Cardiac fibroblast (primary cell): ENCODE results near the gene RBMS3.

Experiments
- DNase-seq, 2 donors: peaks; one replicate each; pipeline versions ENCODE4 v3.0.0 to v3.0.0-alpha.2; 2010; ENCODE audit warnings: low read depth in 2 of 2
- H3K4me3 ChIP-seq, 2 donors: replicated peaks in 1 of 2; 1 replicate in 1 of 2; 2 replicates in 1 of 2; pipeline ENCODE4 v1.5.1; 2011; ENCODE audit warnings: low read depth in 2 of 2, low read length in 2 of 2, mild to moderate bottlenecking in 2 of 2, moderate library complexity in 1 of 2
- CTCF ChIP-seq: IDR thresholded peaks from one replicate; pipeline ENCODE4 v1.5.1; 2011; ENCODE audit warnings: low read depth, mild to moderate bottlenecking, low read length, inconsistent platforms

Gene RBMS3

GRCh38 chr3:30017901-30018300, 737.0 kb downstream of the RBMS3 start:
- peak in 1 of 2 donors; percentile 19 for DNase-seq
- no peak for TF ChIP-seq CTCF
- H3K4me3 ChIP-seq: no peak overlapping the region

- no peak for TF ChIP-seq CTCF
- no peak overlapping the region for H3K4me3 ChIP-seq
- no peak for DNase-seq
Measured at GRCh38 chr3:30020380-30020779, 739.5 kb downstream of the RBMS3 start.

- DNase-seq: no peak
- H3K4me3 ChIP-seq: no peak overlapping the region
- no peak for TF ChIP-seq CTCF
Measured at GRCh38 chr3:30024466-30024865, 743.6 kb downstream of the RBMS3 start.

- DNase-seq: no peak
- TF ChIP-seq CTCF: no peak
- no peak overlapping the region for H3K4me3 ChIP-seq
Measured at GRCh38 chr3:30026851-30027250, 746.0 kb downstream of the RBMS3 start.

GRCh38 chr3:30034246-30034991, 753.5 kb downstream of the RBMS3 start:
- TF ChIP-seq CTCF: no peak
- H3K4me3 ChIP-seq: no peak overlapping the region
- no peak for DNase-seq

GRCh38 chr3:30035935-30036567, 755.2 kb downstream of the RBMS3 start:
- no peak for DNase-seq
- TF ChIP-seq CTCF: no peak
- H3K4me3 ChIP-seq: no peak overlapping the region
